Keratinocyte (primary cell): ENCODE data around the gene TSPAN11. TPM values are rescaled to one million over a fixed set of nuclear protein-coding genes. Genes with fewer than 3 reads are reported as not detected.
A peak's percentile ranks its signal among the peaks of the same experiment; 100 is the strongest.

Experiments used
- DNase-seq: peaks from one replicate; pipeline ENCODE4 v3.0.0-alpha.2; 2011; ENCODE audit warnings: low read depth, missing footprints, low spot score
- FAIRE-seq: peaks from 2 replicates; lab custom pipeline; 2011; peaks lifted over from hg19 to GRCh38; lab: Jason Lieb, UNC
- H2AFZ ChIP-seq: 2 replicates; pipeline ENCODE4 v1.6.0; 2012; ENCODE audit warnings: low read length, control low read depth, inconsistent platforms; ENCODE audit not compliant: control insufficient read depth
- H3K27ac ChIP-seq: 2 replicates; pipeline ENCODE4 v1.5.1; 2011; ENCODE audit warnings: low read length; ENCODE audit not compliant: control insufficient read depth, insufficient read depth
- H3K27me3 ChIP-seq: 3 replicates; pipeline ENCODE4 v1.6.0; 2011; ENCODE audit warnings: low read length; ENCODE audit not compliant: control insufficient read depth, insufficient read depth; ENCODE audit errors: extremely low read depth
- H3K36me3 ChIP-seq, 2 experiments: 2 replicates in 1 of 2; 3 replicates in 1 of 2; pipeline ENCODE4 v1.5.1; 2011; ENCODE audit warnings: low read length in 2 of 2, mild to moderate bottlenecking in 1 of 2; ENCODE audit not compliant: control insufficient read depth in 2 of 2, insufficient read depth in 2 of 2; ENCODE audit errors: extremely low read depth in 1 of 2
- H3K4me1 ChIP-seq: 3 replicates; pipeline ENCODE4 v1.5.1; 2011; ENCODE audit warnings: low read length; ENCODE audit not compliant: control insufficient read depth, insufficient read depth; ENCODE audit errors: extremely low read depth
- H3K4me2 ChIP-seq: 3 replicates; pipeline ENCODE4 v1.6.0; 2011; ENCODE audit warnings: low read depth, low read length; ENCODE audit not compliant: control insufficient read depth, insufficient read depth; ENCODE audit errors: extremely low read depth
- H3K4me3 ChIP-seq, 3 experiments: fragments of 200-600 bp in 1 of 3; sonication (generic) in 1 of 3; 2 replicates in 2 of 3; 3 replicates in 1 of 3; pipeline ENCODE4 v1.5.1; 2011 to 2016; ENCODE audit warnings: low read length in 3 of 3, mild to moderate bottlenecking in 3 of 3, control low read depth in 2 of 3, inconsistent platforms in 1 of 3, low read depth in 1 of 3, mixed read lengths in 1 of 3, mixed run types in 1 of 3, moderate library complexity in 1 of 3; ENCODE audit not compliant: control insufficient read depth in 2 of 3, insufficient read depth in 2 of 3; ENCODE audit errors: extremely low read depth in 1 of 3
- H3K79me2 ChIP-seq: 2 replicates; pipeline ENCODE4 v1.6.0; 2012; ENCODE audit warnings: low read length; ENCODE audit not compliant: control insufficient read depth, insufficient read depth
- H3K9ac ChIP-seq: 3 replicates; pipeline ENCODE4 v1.6.0; 2011; ENCODE audit warnings: low read length; ENCODE audit not compliant: control insufficient read depth, insufficient read depth; ENCODE audit errors: extremely low read depth
- H3K9me1 ChIP-seq: 3 replicates; pipeline ENCODE4 v1.6.0; 2011; ENCODE audit warnings: low read length; ENCODE audit not compliant: control insufficient read depth, insufficient read depth; ENCODE audit errors: extremely low read depth
- H3K9me3 ChIP-seq: 2 replicates; pipeline ENCODE4 v1.5.1; 2012; ENCODE audit warnings: low read depth, low read length; ENCODE audit not compliant: control insufficient read depth
- H4K20me1 ChIP-seq: 3 replicates; pipeline ENCODE4 v1.6.0; 2011; ENCODE audit warnings: low read length; ENCODE audit not compliant: control insufficient read depth, insufficient read depth; ENCODE audit errors: extremely low read depth
- EZH2 ChIP-seq: IDR thresholded peaks from one replicate; pipeline ENCODE4 v1.6.1; 2012; ENCODE audit warnings: inconsistent platforms, mild to moderate bottlenecking, low read length, moderate library complexity
- dilution Hi-C: fragments of 300-500 bp; cut with MboI; formaldehyde crosslinking; loops from one replicate; pipeline ENCODE4 v1.7.0; 2020; ENCODE audit warnings: low sequenced_read_pairs; ENCODE audit not compliant: extremely low pct_ligation_motif_present
- polyA minus RNA-seq, 3 experiments: library from RNA; depleted of rRNA, polyadenylated mRNA; stranded (reverse); fragments of >200 nt; gene quantifications; 1 replicate in 1 of 3; 2 replicates in 1 of 3; 3 replicates in 1 of 3; pipeline ENCODE4 v1.2.3, GENCODE V29; 2011
- polyA plus RNA-seq, 5 experiments: library from polyadenylated mRNA; depleted of rRNA in 3 of 5; stranded (reverse) in 3 of 5; stranded (forward) in 1 of 5; unstranded in 1 of 5; fragments of >200 nt; gene quantifications; 1 replicate in 1 of 5; 2 replicates in 3 of 5; 3 replicates in 1 of 5; pipeline versions ENCODE4 v1.2.1 to v1.2.3, GENCODE V29; 2011 to 2012; ENCODE audit warnings: missing spikeins in 2 of 5, low read depth in 1 of 5, low replicate concordance in 1 of 5
- TF ChIP-seq, protein P1 (sequence below), 3 experiments: IDR thresholded peaks in 1 of 3; conservative IDR thresholded peaks in 1 of 3; optimal IDR thresholded peaks in 1 of 3; 2 replicates in 2 of 3; 3 replicates in 1 of 3; pipeline versions ENCODE3 to v1.5.1; 2011; ENCODE audit warnings: low read length in 3 of 3, mild to moderate bottlenecking in 3 of 3, moderate library complexity in 2 of 3, control low read depth in 1 of 3, inconsistent platforms in 1 of 3; ENCODE audit not compliant: insufficient read depth in 2 of 3; ENCODE audit errors: extremely low read depth in 1 of 3

The TSPAN11 gene, protein sequence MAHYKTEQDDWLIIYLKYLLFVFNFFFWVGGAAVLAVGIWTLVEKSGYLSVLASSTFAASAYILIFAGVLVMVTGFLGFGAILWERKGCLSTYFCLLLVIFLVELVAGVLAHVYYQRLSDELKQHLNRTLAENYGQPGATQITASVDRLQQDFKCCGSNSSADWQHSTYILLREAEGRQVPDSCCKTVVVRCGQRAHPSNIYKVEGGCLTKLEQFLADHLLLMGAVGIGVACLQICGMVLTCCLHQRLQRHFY
- polyA plus RNA-seq (not detected in 3 replicates), polyA minus RNA-seq (not detected in 3 replicates)
- not detected for polyA plus RNA-seq (2011; ENCODE audit: low read depth)
- polyA plus RNA-seq (2011; cell fraction: cytosol; rRNA removed): not detected in 2 replicates
- polyA plus RNA-seq (2011; cell fraction: nucleus; rRNA removed): not detected in 2 replicates
- polyA plus RNA-seq (2012; ENCODE audit: low replicate concordance): not detected in 2 replicates
- polyA minus RNA-seq (2011; cell fraction: cytosol; rRNA and poly(A)+ RNA removed): not detected
- polyA minus RNA-seq (2011; cell fraction: nucleus; rRNA and poly(A)+ RNA removed): not detected in 2 replicates

DNA sequence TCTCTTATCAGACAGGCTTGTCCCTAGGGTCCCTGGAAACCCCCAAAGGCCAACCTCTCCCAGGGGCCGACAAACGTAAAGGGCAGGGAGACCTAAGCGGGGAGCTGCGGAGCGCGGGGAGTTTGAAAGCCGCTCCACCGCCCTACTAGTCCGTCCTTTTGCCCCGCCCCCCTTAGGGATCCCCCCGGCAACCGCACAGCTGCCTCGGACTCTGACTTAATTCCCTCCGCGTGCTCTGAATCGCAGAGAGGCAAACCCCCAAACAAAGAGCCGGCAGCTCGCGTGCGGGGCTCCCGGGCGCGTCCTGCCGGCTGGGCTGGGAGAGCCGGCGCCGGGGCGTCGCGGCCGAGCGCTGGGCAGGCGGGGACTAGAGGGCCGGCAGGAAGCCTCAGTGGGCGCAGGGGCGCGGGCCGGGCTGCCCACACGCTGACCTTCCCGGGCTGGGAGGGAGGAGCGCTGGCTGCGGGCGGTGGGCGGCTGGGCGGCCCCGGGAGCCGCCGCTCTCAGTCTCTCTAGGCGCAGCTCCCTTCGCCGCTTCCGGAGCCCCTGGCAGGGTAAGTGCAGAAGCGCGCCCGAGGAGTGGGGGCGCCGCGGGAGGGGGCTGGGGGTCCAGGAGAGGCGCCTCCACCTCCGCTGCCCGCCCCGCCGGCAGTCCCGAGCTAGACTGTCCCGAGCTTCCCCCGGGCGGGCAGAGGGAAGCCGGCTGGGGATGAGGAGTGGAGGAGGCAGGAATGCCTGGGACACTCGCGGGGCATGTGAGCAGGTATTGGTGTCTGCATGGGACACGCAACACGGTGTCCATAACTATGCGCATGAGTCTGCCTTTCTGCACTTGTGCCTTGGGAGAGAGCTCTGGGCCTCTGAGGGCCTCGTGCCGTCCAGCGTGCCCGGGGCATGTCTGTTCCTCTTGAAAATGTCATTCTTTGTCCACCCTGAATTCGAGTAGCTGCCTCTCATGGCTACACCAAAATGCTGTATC, at the start of gene TSPAN11:
Gene TSPAN11, plus strand, starts transcription at position 506 of the 979 bp plus-strand sequence. CDS start 27,244 bp downstream, outside the sequence.
- Histone ChIP-seq H3K4me3 (peak within 1 kb of the TSS in 2 of 3 experiments; percentile 22 to 31), H3K79me2 (no peaks in the 10 kb centered on the region), H2AFZ (no peak within 1 kb of the TSS), H3K9ac (no peak within 1 kb of the TSS), H3K36me3 (no peaks in the 10 kb centered on the region), H3K27me3 (peaks cover 36% of the 10 kb centered on the region), H3K4me2 (peak within 1 kb of the TSS; percentile 31), H3K9me1 (no peaks in the 10 kb centered on the region), H4K20me1 (no peaks in the 10 kb centered on the region), H3K27ac (no peak within 1 kb of the TSS), H3K9me3 (no peaks in the 10 kb centered on the region), H3K4me1 (no peaks in the 10 kb centered on the region)
- DNase-seq (no peak), FAIRE-seq (no peak)
- TF ChIP-seq, protein P1, sequence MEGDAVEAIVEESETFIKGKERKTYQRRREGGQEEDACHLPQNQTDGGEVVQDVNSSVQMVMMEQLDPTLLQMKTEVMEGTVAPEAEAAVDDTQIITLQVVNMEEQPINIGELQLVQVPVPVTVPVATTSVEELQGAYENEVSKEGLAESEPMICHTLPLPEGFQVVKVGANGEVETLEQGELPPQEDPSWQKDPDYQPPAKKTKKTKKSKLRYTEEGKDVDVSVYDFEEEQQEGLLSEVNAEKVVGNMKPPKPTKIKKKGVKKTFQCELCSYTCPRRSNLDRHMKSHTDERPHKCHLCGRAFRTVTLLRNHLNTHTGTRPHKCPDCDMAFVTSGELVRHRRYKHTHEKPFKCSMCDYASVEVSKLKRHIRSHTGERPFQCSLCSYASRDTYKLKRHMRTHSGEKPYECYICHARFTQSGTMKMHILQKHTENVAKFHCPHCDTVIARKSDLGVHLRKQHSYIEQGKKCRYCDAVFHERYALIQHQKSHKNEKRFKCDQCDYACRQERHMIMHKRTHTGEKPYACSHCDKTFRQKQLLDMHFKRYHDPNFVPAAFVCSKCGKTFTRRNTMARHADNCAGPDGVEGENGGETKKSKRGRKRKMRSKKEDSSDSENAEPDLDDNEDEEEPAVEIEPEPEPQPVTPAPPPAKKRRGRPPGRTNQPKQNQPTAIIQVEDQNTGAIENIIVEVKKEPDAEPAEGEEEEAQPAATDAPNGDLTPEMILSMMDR (optimal IDR thresholded peaks at IDR 0.05 in 1 of 3, IDR thresholded peaks at IDR 0.05 in 1 of 3, conservative IDR thresholded peaks at IDR 0.05 in 1 of 3; ENCODE audit: extremely low read depth in 1 of 3, insufficient read depth in 2 of 3, low read length in 3 of 3): no peak
- TF ChIP-seq EZH2: peak; percentile 59
- dilution Hi-C loops: no loop called here

DNA sequence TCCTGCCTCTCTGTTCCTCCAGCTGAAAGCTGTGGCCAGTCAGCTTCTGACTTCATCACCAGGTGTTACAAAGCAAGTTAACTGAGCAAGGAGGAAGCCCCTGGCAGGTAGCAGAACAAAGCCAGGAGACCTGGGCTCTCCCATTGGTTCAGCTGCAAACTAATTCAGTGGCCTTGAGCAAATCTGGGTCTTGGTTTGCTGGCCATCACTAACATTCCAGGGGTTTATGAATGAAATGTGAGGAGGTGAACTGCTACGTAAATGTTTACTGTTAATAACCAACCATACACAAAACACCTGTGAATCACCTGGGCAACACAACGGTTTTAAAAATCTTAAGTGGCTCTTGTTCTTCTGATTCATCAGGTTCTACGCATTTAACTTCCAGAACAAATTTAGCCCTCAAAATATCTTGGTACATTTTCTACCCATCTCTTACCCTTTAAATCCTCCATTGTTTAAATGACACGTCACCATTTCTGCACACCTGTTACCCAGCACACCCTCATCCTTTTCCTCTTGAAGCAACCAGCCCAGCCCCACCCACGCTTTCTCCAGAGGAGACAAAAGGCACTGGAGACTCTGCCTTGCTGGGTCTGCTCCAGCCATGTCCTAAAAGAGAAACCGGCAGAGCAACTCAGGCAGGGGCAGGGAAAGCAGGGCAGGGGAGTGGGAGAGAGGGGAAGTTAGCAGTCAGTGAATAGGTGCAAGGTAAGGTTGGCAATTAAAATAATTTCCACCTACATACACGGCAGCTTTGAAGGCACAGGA, 49.3 kb upstream of the TSPAN11 start:
- no peaks in the 10 kb centered on the region for H3K4me1 ChIP-seq
- no peak overlapping the region for H3K4me3 ChIP-seq
- H4K20me1 ChIP-seq: no peaks in the 10 kb centered on the region
- H2AFZ ChIP-seq: no peak overlapping the region
- H3K9me3 ChIP-seq: no peaks in the 10 kb centered on the region
- no peak overlapping the region for H3K4me2 ChIP-seq
- H3K36me3 ChIP-seq: no peaks in the 10 kb centered on the region
- no peak overlapping the region for H3K9ac ChIP-seq
- FAIRE-seq (no peak), DNase-seq (no peak)
- no peak overlapping the region for H3K27ac ChIP-seq
- H3K27me3 ChIP-seq: peaks cover 9% of the 10 kb centered on the region
- no peak for TF ChIP-seq EZH2
- TF ChIP-seq, protein P1 (optimal IDR thresholded peaks at IDR 0.05 in 1 of 3, IDR thresholded peaks at IDR 0.05 in 1 of 3, conservative IDR thresholded peaks at IDR 0.05 in 1 of 3; ENCODE audit: extremely low read depth in 1 of 3, insufficient read depth in 2 of 3, low read length in 3 of 3): no peak
- no peaks in the 10 kb centered on the region for H3K9me1 ChIP-seq
- dilution Hi-C loops: no loop called here
- no peaks in the 10 kb centered on the region for H3K79me2 ChIP-seq
